T-helper 1 cell treated with Interleukin-12 subunit alpha and Interleukin-12 subunit beta and Interleukin-4 antibody, amounts not matched to agents 30 μg/mL and 1 μg/mL, for 36 hours (primary cell): ENCODE measurements around the gene TEP1.
A peak's percentile ranks its signal among the peaks of the same experiment; 100 is the strongest.
"Not testable (repeated sequence)": the region's sequence is repeated elsewhere in the genome, so short reads cannot be mapped to it uniquely, and the experiment has no call there.

ENCODE experiments used
- H3K27ac Mint-ChIP-seq: one replicate; pipeline ENCODE4 v1.8.0; 2021; ENCODE audit warnings: mild to moderate bottlenecking, mixed read lengths
- H3K27me3 Mint-ChIP-seq: one replicate; pipeline ENCODE4 v1.8.0; 2021; ENCODE audit warnings: low read depth, mixed read lengths
- H3K36me3 Mint-ChIP-seq: one replicate; pipeline ENCODE4 v1.8.0; 2021; ENCODE audit warnings: low read depth, mixed read lengths
- H3K4me1 Mint-ChIP-seq: one replicate; pipeline ENCODE4 v1.8.0; 2021; ENCODE audit warnings: low read depth, mixed read lengths
- H3K4me3 Mint-ChIP-seq: one replicate; pipeline ENCODE4 v1.8.0; 2021; ENCODE audit warnings: mild to moderate bottlenecking, moderate library complexity, mixed read lengths
- H3K9me3 Mint-ChIP-seq: one replicate; pipeline ENCODE4 v1.8.0; 2021; ENCODE audit warnings: mixed read lengths

TEP1 gene

DNA sequence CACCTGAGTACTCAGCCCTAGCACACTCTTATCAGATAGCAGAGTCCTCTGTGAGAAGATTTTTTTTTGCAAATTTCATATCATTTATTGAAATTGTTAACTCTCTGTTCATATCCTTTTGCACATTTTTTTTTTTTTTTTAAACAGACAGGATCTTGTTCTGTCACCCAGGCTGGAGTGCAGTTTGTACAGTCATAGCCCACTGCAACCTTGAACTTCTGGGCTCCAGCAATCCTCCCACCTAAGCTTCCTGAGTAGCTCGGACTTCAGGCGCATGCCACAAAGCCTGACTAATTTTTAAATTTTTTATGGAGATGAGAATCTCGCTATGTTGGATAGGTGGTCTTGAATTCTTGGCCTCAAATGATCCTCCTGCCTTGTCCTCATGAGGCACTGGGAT is 65.6 kb downstream of the TEP1 start:
- H3K27me3 Mint-ChIP-seq: no peaks in the 10 kb centered on the region
- no peak overlapping the region for H3K4me3 Mint-ChIP-seq
- no peaks in the 10 kb centered on the region for H3K9me3 Mint-ChIP-seq
- peaks cover 26% of the 10 kb centered on the region for H3K36me3 Mint-ChIP-seq
- H3K27ac Mint-ChIP-seq: no peak overlapping the region
- peaks cover 18% of the 10 kb centered on the region for H3K4me1 Mint-ChIP-seq

DNA sequence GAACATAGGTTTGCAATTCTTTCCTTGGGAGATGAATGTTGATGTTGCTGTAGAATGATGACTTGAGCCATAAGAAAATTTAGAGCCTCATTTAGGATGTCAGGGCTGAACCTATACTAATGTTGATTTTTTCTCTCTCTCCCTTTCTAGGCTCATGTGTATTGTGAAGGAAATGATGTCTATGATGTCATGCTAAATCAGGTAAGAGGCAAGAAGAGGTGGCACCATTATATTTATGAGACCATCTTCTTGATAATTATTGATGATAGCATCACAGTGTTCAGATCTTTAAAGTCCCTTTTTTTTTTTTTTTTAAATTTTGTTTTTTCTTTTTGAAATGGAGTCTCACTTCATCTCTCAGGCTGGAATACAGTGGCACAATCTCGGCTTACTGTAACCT is 66.6 kb downstream of the TEP1 start:
- H3K36me3 Mint-ChIP-seq: peaks cover 23% of the 10 kb centered on the region
- no peaks in the 10 kb centered on the region for H3K9me3 Mint-ChIP-seq
- H3K27me3 Mint-ChIP-seq: no peaks in the 10 kb centered on the region
- peaks cover 19% of the 10 kb centered on the region for H3K4me1 Mint-ChIP-seq
- H3K4me3 Mint-ChIP-seq: no peak overlapping the region
- no peak overlapping the region for H3K27ac Mint-ChIP-seq

DNA sequence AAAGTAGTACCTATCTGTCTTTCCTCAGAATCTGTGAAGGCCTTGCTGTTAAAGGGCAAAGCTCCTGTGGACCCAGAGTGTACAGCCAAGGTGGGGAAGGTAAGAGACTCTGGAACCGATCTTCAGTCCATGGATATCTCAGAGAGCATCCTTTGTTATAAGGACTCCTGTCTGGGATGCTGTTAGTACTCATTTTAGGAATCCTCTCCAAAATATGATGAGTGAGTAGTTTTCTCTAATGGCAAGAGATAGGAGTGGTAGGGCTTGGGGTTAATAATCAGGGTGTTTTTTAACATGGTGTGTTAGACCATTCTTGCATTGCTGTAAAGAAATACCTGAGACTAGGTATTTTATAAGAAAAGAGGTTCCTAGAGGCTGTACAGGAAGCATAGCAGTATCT is 67.9 kb downstream of the TEP1 start:
- peak overlapping the region; percentile 14 for H3K4me3 Mint-ChIP-seq
- no peaks in the 10 kb centered on the region for H3K27me3 Mint-ChIP-seq
- H3K4me1 Mint-ChIP-seq: peaks cover 19% of the 10 kb centered on the region
- peak overlapping the region; percentile 71 for H3K27ac Mint-ChIP-seq
- H3K9me3 Mint-ChIP-seq: no peaks in the 10 kb centered on the region
- H3K36me3 Mint-ChIP-seq: peaks cover 19% of the 10 kb centered on the region

DNA sequence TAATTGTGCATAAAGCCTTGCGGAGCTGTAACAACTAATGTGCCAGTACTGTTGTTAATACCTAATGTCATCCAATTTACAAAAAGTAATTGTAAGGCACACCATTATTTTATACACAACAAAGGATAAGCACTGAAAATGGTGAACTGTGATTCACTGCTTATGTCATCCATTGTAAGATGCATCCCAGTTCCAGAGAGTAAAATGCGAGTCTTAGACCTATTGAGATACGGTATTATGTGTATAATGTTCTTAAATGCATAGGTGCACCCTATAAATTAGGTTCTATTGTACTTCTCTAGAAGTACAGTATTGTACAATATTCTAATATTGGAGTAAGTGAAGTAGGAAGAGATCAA is 69.5 kb downstream of the TEP1 start:
- Mint-ChIP-seq H3K4me3 (peak overlapping the region; percentile 98), H3K9me3 (no peaks in the 10 kb centered on the region), H3K27ac (peak overlapping the region; percentile 89), H3K27me3 (peaks cover 3% of the 10 kb centered on the region), H3K36me3 (peaks cover 17% of the 10 kb centered on the region), H3K4me1 (peaks cover 19% of the 10 kb centered on the region)

DNA sequence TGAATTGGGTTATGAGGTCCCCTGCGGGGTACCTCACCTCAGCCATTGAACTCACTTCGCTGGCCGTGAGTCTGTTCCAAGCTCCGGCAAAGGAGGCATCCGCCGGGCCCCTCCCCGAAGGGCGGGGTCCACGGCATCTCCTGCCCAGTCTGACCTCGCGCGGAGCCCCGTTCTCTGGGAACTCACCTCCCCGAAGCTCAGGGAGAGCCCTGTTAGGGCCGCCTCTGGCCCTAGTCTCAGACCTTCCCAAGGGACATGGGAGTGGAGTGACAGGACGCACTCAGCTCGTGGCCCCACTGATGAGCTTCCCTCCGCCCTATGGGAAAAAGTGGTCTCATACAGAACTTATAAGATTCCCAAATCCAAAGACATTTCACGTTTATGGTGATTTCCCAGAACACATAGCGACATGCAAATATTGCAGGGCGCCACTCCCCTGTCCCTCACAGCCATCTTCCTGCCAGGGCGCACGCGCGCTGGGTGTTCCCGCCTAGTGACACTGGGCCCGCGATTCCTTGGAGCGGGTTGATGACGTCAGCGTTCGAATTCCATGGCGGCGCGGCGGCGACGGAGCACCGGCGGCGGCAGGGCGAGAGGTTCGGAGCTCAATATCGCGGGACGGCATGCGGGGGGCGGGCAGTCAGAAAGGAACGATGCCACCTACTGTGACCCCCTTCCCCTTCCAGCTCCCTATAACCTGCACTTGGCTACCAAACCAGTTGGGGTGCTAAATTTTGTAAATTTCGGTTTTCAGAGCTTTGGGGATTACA is 70.0 kb downstream of the TEP1 start, which contains the start of gene PARP2:
TSS of gene PARP2 (plus strand) at position 544 of the 770 bp plus-strand sequence. CDS start at position 551, 7 bp downstream.
- Mint-ChIP-seq H3K36me3 (peaks cover 17% of the 10 kb centered on the region), H3K27me3 (peaks cover 6% of the 10 kb centered on the region), H3K4me3 (peak within 1 kb of the TSS; percentile 98)

DNA sequence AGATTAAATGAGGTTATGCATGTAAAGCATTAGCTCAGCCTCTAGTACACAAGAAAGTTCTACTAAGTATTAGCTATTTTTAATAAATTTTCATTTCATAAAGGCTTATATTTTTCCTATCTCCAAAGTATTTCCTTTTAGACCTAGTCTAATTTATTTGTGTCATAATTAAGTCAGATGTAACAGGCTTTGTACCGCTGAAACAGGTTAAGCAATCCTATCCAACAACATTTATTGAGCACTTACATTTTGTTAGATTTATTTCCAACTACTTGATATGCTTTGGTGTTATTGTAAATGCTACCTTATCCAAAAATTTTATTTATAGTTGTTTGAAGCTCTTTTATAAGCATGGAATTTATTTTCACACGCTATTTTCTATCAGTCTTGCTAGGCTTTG is 71.7 kb downstream of the TEP1 start:
- Mint-ChIP-seq H3K4me1 (peaks cover 19% of the 10 kb centered on the region), H3K9me3 (no peaks in the 10 kb centered on the region), H3K27me3 (peaks cover 6% of the 10 kb centered on the region), H3K36me3 (peaks cover 10% of the 10 kb centered on the region), H3K4me3 (no peak overlapping the region), H3K27ac (no peak overlapping the region)

More for the DNA sequence above, 70.0 kb downstream of the TEP1 start, which contains the start of gene PARP2:
- peaks cover 19% of the 10 kb centered on the region for H3K4me1 Mint-ChIP-seq
- peak within 1 kb of the TSS; percentile 89 for H3K27ac Mint-ChIP-seq
- no peaks in the 10 kb centered on the region for H3K9me3 Mint-ChIP-seq

DNA sequence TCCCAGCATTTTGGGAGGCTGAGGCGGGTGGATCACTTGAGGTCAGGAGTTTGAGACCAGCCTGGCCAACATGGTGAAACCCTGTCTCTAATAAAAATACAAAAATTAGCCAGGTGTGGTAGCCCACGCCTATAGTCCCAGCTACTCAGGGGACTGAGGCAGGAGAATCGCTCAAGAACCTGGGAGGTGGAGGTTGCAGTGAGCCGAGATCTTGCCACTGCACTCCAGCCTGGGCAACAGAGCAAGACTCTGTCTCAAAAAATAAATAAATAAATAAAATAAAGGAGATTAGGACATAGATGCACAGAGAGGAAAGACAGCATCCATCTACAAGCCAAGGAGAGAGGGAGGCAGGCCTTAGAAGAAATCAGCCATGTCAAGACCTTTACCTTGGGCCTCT is 72.3 kb downstream of the TEP1 start:
- H3K27me3 Mint-ChIP-seq, H3K36me3 Mint-ChIP-seq, H3K27ac Mint-ChIP-seq, H3K4me3 Mint-ChIP-seq, H3K9me3 Mint-ChIP-seq: not testable (repeated sequence)
- H3K4me1 Mint-ChIP-seq: peaks cover 19% of the 10 kb centered on the region

DNA sequence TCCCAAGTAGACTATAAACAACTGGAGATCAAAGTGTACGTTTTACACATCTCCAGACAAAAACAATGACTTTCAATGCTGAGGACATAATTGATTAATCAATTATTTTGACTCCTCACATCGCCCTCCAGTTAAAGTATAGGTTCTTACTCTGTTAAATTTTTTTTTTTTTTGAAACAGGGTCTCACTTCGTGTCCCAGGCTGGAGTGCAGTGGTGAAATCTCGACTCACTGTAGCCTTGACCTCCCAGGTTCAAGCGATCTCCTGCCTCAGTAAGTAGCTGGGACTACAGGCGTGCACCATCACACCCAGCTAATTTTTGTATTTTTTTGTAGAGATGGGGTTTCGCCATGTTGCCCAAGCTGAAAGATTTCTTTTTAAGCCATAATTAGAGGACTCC is 79.3 kb downstream of the TEP1 start:
- Mint-ChIP-seq H3K27me3 (peaks cover 5% of the 10 kb centered on the region), H3K36me3 (peaks cover 3% of the 10 kb centered on the region), H3K27ac (no peak overlapping the region), H3K4me1 (peaks cover 28% of the 10 kb centered on the region), H3K9me3 (no peaks in the 10 kb centered on the region), H3K4me3 (no peak overlapping the region)

DNA sequence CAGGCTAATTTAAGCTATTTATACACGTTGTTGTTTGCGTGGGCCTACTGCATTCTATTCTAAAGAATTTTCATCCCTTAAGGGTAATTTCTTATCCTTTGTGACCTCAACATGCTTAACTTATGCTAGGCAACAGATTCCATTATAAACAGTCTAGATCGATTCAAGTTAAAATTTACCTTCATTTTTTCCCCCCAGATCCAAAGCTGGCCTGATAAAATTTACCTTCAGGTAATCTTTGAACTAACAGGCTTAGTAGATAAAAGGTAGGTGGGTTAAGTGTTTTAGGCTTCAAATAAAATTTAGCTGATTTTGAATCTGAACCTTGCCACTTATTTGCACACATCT is 79.8 kb downstream of the TEP1 start:
- H3K36me3 Mint-ChIP-seq: peaks cover 3% of the 10 kb centered on the region
- peak overlapping the region; percentile 98 for H3K4me3 Mint-ChIP-seq
- H3K9me3 Mint-ChIP-seq: no peaks in the 10 kb centered on the region
- H3K27ac Mint-ChIP-seq: peak overlapping the region; percentile 93
- H3K4me1 Mint-ChIP-seq: peaks cover 33% of the 10 kb centered on the region
- H3K27me3 Mint-ChIP-seq: no peaks in the 10 kb centered on the region

DNA sequence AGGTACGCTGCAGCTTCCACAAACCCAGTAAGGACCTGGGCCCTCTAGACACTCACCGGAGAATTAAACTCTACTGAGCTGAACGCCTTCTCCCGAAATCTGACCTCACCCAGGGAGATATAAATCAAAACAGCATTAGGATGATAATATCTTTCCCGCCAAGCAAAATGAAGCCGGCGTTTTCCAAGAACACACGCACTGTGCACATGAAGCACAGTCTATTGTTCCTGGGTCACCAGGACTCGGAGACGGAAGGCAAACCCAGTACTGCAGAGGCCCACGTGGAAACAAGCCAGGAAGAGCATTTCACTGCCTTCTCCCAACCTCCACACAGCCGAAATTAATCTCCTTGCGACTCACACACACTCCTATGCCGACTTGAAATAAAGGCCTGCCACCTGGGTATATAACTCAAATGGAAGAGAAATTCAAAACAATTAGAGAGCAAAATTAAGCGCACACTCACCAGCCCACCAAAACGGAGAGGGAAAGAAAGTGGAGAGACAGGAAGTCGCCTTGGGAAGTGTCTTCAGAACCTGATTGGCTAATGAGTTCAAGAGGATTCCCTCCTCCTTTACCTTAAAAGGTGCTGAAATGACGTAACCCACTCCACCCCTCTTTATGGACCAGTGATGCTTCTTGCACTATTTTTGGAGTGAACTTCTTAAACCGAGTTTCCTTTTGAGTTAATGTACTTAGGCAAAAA is 80.4 kb downstream of the TEP1 start, which contains the start of gene CCNB1IP1:
TSS of gene CCNB1IP1 (minus strand) at position 492 of the 706 bp plus-strand sequence. CDS start 16,756 bp downstream, outside the sequence.
- Mint-ChIP-seq H3K9me3 (no peaks in the 10 kb centered on the region), H3K27me3 (no peaks in the 10 kb centered on the region), H3K27ac (peak within 1 kb of the TSS; percentile 93), H3K36me3 (peaks cover 3% of the 10 kb centered on the region), H3K4me3 (peak within 1 kb of the TSS; percentile 98), H3K4me1 (peaks cover 36% of the 10 kb centered on the region)

DNA sequence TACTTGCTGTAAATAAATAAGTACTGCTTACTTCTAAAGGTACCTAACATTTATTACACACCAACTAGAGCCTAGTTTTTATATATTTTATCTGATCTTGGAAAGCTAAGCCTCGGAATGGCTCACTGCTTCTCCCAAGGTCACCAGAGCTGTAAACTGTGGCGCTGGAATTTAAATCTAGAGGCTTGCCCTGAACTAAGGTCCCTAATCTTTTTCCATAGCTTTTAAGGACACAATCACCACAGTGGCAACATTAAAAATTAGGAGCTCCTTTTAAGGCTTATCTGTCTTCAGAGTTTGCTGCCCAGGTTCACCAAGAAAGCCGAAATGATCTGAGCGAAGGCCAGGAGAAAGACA is 80.9 kb downstream of the TEP1 start:
- no peaks in the 10 kb centered on the region for H3K9me3 Mint-ChIP-seq
- peak overlapping the region; percentile 98 for H3K4me3 Mint-ChIP-seq
- H3K27ac Mint-ChIP-seq: peak overlapping the region; percentile 93
- H3K27me3 Mint-ChIP-seq: no peaks in the 10 kb centered on the region
- H3K36me3 Mint-ChIP-seq: peaks cover 3% of the 10 kb centered on the region
- peaks cover 41% of the 10 kb centered on the region for H3K4me1 Mint-ChIP-seq

DNA sequence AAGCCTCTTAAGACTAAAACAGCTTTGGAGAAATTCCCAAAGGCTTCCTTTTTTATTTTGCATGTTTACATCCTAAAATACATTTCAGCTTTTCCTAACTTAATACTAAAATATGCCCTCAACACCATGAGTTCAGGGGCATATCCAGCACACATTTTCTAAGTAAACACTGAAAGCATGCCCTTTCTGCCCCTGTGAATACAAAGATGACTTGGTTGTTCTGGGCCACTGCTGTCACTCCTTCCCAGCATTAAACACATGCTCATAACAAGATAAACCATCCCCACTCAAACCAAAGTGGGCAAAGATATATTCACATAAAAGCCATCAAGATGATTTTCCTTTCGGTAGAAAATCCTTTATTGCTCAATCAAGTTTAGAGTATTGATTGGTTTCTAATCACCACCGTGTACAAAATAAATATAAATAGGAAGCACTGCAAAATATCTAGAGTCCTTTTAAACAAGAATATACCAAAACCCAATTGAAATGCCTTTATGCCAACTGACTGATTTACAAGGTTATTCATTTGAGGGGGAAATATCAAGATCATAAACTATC is 82.2 kb downstream of the TEP1 start:
- H3K27ac Mint-ChIP-seq: no peak overlapping the region
- H3K4me1 Mint-ChIP-seq: peaks cover 44% of the 10 kb centered on the region

DNA sequence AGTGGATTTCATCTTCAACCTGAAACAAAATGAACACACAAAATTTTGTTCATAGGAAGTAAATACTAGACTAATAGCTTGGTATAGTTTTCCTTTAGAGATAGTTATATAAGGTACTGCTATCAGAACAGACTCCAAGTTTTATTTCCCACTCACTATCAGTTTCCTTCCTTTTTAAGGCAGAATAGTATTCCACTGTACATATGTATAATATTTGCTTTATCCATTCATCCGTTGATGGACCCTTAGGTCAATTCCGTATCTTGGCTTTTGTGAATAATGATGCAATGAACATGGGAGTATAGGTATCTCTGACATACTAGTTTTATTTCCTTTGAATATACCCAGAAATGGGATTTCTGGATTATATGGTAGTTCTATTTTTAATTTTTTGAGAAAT is 83.9 kb downstream of the TEP1 start:
- H3K4me1 Mint-ChIP-seq: peaks cover 39% of the 10 kb centered on the region
- no peaks in the 10 kb centered on the region for H3K27me3 Mint-ChIP-seq
- no peaks in the 10 kb centered on the region for H3K9me3 Mint-ChIP-seq
- no peak overlapping the region for H3K4me3 Mint-ChIP-seq
- H3K27ac Mint-ChIP-seq: no peak overlapping the region
- peaks cover 10% of the 10 kb centered on the region for H3K36me3 Mint-ChIP-seq

More for the DNA sequence above, 82.2 kb downstream of the TEP1 start:
- Mint-ChIP-seq H3K9me3 (no peaks in the 10 kb centered on the region), H3K27me3 (no peaks in the 10 kb centered on the region), H3K36me3 (peaks cover 6% of the 10 kb centered on the region), H3K4me3 (no peak overlapping the region)

DNA sequence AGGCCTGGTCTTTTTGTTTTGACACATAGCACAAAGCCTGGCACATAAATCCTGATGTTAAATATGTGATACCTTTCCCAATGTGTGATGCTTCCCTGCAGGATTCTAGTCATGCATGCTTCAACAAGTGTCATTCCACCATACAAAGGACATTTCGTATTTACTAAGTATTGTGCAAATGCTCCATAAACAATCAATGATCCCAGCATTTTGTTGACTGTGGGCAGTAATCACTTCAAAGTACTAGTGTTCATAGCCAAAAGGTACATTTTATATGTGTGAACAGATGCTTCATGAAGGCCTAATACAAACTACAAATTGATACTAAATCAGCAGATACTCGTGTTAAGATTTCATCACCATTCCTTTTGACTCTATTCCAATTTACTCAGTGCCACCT is 84.6 kb downstream of the TEP1 start:
- Mint-ChIP-seq H3K27ac (no peak overlapping the region), H3K36me3 (peaks cover 13% of the 10 kb centered on the region), H3K4me1 (peaks cover 39% of the 10 kb centered on the region), H3K4me3 (no peak overlapping the region), H3K9me3 (no peaks in the 10 kb centered on the region), H3K27me3 (no peaks in the 10 kb centered on the region)
